ENCODE measurements around the gene TRAFD1. TPM values are rescaled to one million over a fixed set of nuclear protein-coding genes. Genes with fewer than 3 reads are reported as not detected.
A peak's percentile ranks its signal among the peaks of the same experiment; 100 is the strongest.
"Not testable (repeated sequence)": the region's sequence is repeated elsewhere in the genome, so short reads cannot be mapped to it uniquely, and the experiment has no call there.

TRAFD1 gene
- total RNA-seq, 1 donor from 2014 or later: 46.7 TPM

- H3K36me3 Mint-ChIP-seq (ENCODE audit: low read depth): peaks cover 24% of the 10 kb centered on the region
- H3K4me3 Mint-ChIP-seq: peak overlapping the region; percentile 99
- no peak for DNase-seq (ENCODE audit: low spot score)
- peak overlapping the region; percentile 91 for H3K27ac Mint-ChIP-seq
- peaks cover 42% of the 10 kb centered on the region for H3K4me1 Mint-ChIP-seq (ENCODE audit: low read depth)
- no peaks in the 10 kb centered on the region for H3K9me3 Mint-ChIP-seq
- H3K27me3 Mint-ChIP-seq (ENCODE audit: insufficient read depth): no peaks in the 10 kb centered on the region
- intact Hi-C loops (cut with micrococcal nuclease): loop anchor here (1.0 to 2.0 kb wide), 9 partner anchors 11 to 280 kb away; partner anchors contain the start of genes ERP29, HECTD4, TMEM116 and TRAFD1
These were observed 17.8 kb upstream of the TRAFD1 start for GRCh38 chr12:112107306-112108201.

- peak within 1 kb of the TSS; percentile 98 for H3K27ac Mint-ChIP-seq
- peaks cover 22% of the 10 kb centered on the region for H3K36me3 Mint-ChIP-seq (ENCODE audit: low read depth)
- intact Hi-C loops (cut with micrococcal nuclease): loop anchor here (1.0 to 2.0 kb wide), 8 partner anchors 12 to 274 kb away; partner anchors contain the start of genes ERP29, HECTD4, TMEM116 and TRAFD1
- no peaks in the 10 kb centered on the region for H3K9me3 Mint-ChIP-seq
- DNase-seq (ENCODE audit: low spot score): peak; percentile 84
- H3K4me3 Mint-ChIP-seq: peak within 1 kb of the TSS; percentile 99
- no peaks in the 10 kb centered on the region for H3K27me3 Mint-ChIP-seq (ENCODE audit: insufficient read depth)
- peaks cover 42% of the 10 kb centered on the region for H3K4me1 Mint-ChIP-seq (ENCODE audit: low read depth)
These were observed 16.9 kb upstream of the TRAFD1 start, which contains the start of gene NAA25 for GRCh38 chr12:112108202-112109079. NAA25 (minus strand) TSS chr12:112108783; CDS start chr12:112108773, 10 bp downstream.

- H3K4me3 Mint-ChIP-seq; intact Hi-C loops (cut with micrococcal nuclease); DNase-seq (ENCODE audit: low spot score); H3K9me3 Mint-ChIP-seq; H3K27me3 Mint-ChIP-seq (ENCODE audit: insufficient read depth): not testable (repeated sequence)
- Mint-ChIP-seq H3K27ac (peak overlapping the region; percentile 61), H3K36me3 (ENCODE audit: low read depth) (peaks cover 10% of the 10 kb centered on the region), H3K4me1 (ENCODE audit: low read depth) (peaks cover 25% of the 10 kb centered on the region)
These were observed 14.3 kb upstream of the TRAFD1 start for GRCh38 chr12:112110787-112111662.

GRCh38 chr12:112111931-112112330, 13.4 kb upstream of the TRAFD1 start:
- peaks cover 26% of the 10 kb centered on the region for H3K4me1 Mint-ChIP-seq (ENCODE audit: low read depth)
- no peak for DNase-seq (ENCODE audit: low spot score)

GRCh38 chr12:112112409-112113133, 12.8 kb upstream of the TRAFD1 start:
- intact Hi-C loops (cut with micrococcal nuclease): no loop called here

More at GRCh38 chr12:112111931-112112330, 13.4 kb upstream of the TRAFD1 start:
- Mint-ChIP-seq H3K9me3 (no peaks in the 10 kb centered on the region), H3K36me3 (ENCODE audit: low read depth) (peaks cover 4% of the 10 kb centered on the region), H3K27ac (no peak overlapping the region), H3K4me3 (no peak overlapping the region), H3K27me3 (ENCODE audit: insufficient read depth) (no peaks in the 10 kb centered on the region)
- intact Hi-C loops (cut with micrococcal nuclease): no loop called here

GRCh38 chr12:112115259-112116045, 9.9 kb upstream of the TRAFD1 start:
- intact Hi-C loops (cut with micrococcal nuclease): no loop called here
- Mint-ChIP-seq H3K9me3 (no peaks in the 10 kb centered on the region), H3K27me3 (ENCODE audit: insufficient read depth) (no peaks in the 10 kb centered on the region), H3K36me3 (ENCODE audit: low read depth) (no peaks in the 10 kb centered on the region), H3K27ac (no peak overlapping the region), H3K4me3 (no peak overlapping the region), H3K4me1 (ENCODE audit: low read depth) (peaks cover 19% of the 10 kb centered on the region)
- no peak for DNase-seq (ENCODE audit: low spot score)

More at GRCh38 chr12:112112409-112113133, 12.8 kb upstream of the TRAFD1 start:
- DNase-seq (ENCODE audit: low spot score): no peak
- Mint-ChIP-seq H3K27ac (no peak overlapping the region), H3K4me3 (no peak overlapping the region), H3K4me1 (ENCODE audit: low read depth) (peaks cover 24% of the 10 kb centered on the region), H3K36me3 (ENCODE audit: low read depth) (peaks cover 1% of the 10 kb centered on the region), H3K27me3 (ENCODE audit: insufficient read depth) (no peaks in the 10 kb centered on the region), H3K9me3 (no peaks in the 10 kb centered on the region)

- Mint-ChIP-seq H3K4me1 (ENCODE audit: low read depth) (peaks cover 25% of the 10 kb centered on the region), H3K27ac (peak overlapping the region; percentile 68), H3K9me3 (no peaks in the 10 kb centered on the region), H3K4me3 (no peak overlapping the region), H3K36me3 (ENCODE audit: low read depth) (no peaks in the 10 kb centered on the region), H3K27me3 (ENCODE audit: insufficient read depth) (peaks cover 3% of the 10 kb centered on the region)
- no peak for DNase-seq (ENCODE audit: low spot score)
- intact Hi-C loops (cut with micrococcal nuclease): no loop called here
These were observed 8.9 kb upstream of the TRAFD1 start for GRCh38 chr12:112116232-112117060.

- Mint-ChIP-seq H3K9me3 (no peaks in the 10 kb centered on the region), H3K27ac (no peak overlapping the region), H3K4me3 (no peak overlapping the region), H3K36me3 (ENCODE audit: low read depth) (no peaks in the 10 kb centered on the region), H3K4me1 (ENCODE audit: low read depth) (peaks cover 18% of the 10 kb centered on the region), H3K27me3 (ENCODE audit: insufficient read depth) (peaks cover 10% of the 10 kb centered on the region)
- intact Hi-C loops (cut with micrococcal nuclease): no loop called here
- no peak for DNase-seq (ENCODE audit: low spot score)
These were observed 7.7 kb upstream of the TRAFD1 start for GRCh38 chr12:112117685-112118084.

GRCh38 chr12:112121780-112122565, 3.4 kb upstream of the TRAFD1 start:
- Mint-ChIP-seq H3K27ac (no peak overlapping the region), H3K9me3 (no peaks in the 10 kb centered on the region), H3K36me3 (ENCODE audit: low read depth) (peaks cover under 1% of the 10 kb centered on the region), H3K4me3 (no peak overlapping the region), H3K4me1 (ENCODE audit: low read depth) (peaks cover 24% of the 10 kb centered on the region), H3K27me3 (ENCODE audit: insufficient read depth) (peaks cover 10% of the 10 kb centered on the region)
- no peak for DNase-seq (ENCODE audit: low spot score)
- intact Hi-C loops (cut with micrococcal nuclease): no loop called here
